Activated CD8-positive, alpha-beta T cell treated with anti-CD3 and anti-CD28 coated beads for 36 hours (primary cell): ENCODE measurements around the gene CCNT2. TPM values are rescaled to one million over a fixed set of nuclear protein-coding genes. Genes with fewer than 3 reads are reported as not detected.

Experiments
- ATAC-seq: fragments of 200-7000 bp; cut with Tn5 transposase; one replicate; pipeline ENCODE4 v1.10.0; 2021; ENCODE audit warnings: mild to moderate bottlenecking, moderate library complexity
- CTCF ChIA-PET: fragments of 350-600 bp; sonication (Branson Sonifier 250); formaldehyde crosslinking; loops from one replicate; lab custom pipeline; 2021; ENCODE audit warnings: antibody characterized with exemption; lab: Charles Lee
- POLR2A ChIA-PET: fragments of 350-600 bp; sonication (Branson Sonifier 250); formaldehyde crosslinking; loops from one replicate; lab custom pipeline; 2021; ENCODE audit warnings: antibody characterized with exemption; lab: Charles Lee
- DNase-seq: peaks from one replicate; pipeline ENCODE4 v3.0.0-alpha.2; 2020
- H3K27ac Mint-ChIP-seq: one replicate; pipeline ENCODE4 v1.8.0; 2021; ENCODE audit warnings: mild to moderate bottlenecking, mixed read lengths
- H3K27me3 Mint-ChIP-seq: one replicate; pipeline ENCODE4 v1.8.0; 2021; ENCODE audit warnings: mixed read lengths
- H3K36me3 Mint-ChIP-seq: one replicate; pipeline ENCODE4 v1.8.0; 2021; ENCODE audit warnings: low read depth, mixed read lengths
- H3K4me1 Mint-ChIP-seq: one replicate; pipeline ENCODE4 v1.8.0; 2021; ENCODE audit warnings: low read depth, mixed read lengths
- H3K4me3 Mint-ChIP-seq: one replicate; pipeline ENCODE4 v1.8.0; 2021; ENCODE audit warnings: mild to moderate bottlenecking, moderate library complexity, mixed read lengths
- H3K9me3 Mint-ChIP-seq: one replicate; pipeline ENCODE4 v1.8.0; 2021; ENCODE audit warnings: mixed read lengths
- intact Hi-C: fragments of 100-400 bp; cut with micrococcal nuclease; formaldehyde crosslinking; loops from one replicate; pipeline ENCODE4 v1.10.0; 2022
- total RNA-seq, 2 experiments: library from RNA; stranded (reverse); gene quantifications; one replicate each; pipeline ENCODE4 v1.2.3, GENCODE V29; 2021
- TF ChIP-seq, protein P1 (sequence below): fragments of 200-600 bp; IDR thresholded peaks from one replicate; pipeline ENCODE4 v1.8.0; 2022; ENCODE audit warnings: antibody characterized with exemption, mild to moderate bottlenecking

CCNT2 gene
- 10 to 100 TPM; 30.5 to 32.1 TPM for total RNA-seq

- TF ChIP-seq, protein P1, sequence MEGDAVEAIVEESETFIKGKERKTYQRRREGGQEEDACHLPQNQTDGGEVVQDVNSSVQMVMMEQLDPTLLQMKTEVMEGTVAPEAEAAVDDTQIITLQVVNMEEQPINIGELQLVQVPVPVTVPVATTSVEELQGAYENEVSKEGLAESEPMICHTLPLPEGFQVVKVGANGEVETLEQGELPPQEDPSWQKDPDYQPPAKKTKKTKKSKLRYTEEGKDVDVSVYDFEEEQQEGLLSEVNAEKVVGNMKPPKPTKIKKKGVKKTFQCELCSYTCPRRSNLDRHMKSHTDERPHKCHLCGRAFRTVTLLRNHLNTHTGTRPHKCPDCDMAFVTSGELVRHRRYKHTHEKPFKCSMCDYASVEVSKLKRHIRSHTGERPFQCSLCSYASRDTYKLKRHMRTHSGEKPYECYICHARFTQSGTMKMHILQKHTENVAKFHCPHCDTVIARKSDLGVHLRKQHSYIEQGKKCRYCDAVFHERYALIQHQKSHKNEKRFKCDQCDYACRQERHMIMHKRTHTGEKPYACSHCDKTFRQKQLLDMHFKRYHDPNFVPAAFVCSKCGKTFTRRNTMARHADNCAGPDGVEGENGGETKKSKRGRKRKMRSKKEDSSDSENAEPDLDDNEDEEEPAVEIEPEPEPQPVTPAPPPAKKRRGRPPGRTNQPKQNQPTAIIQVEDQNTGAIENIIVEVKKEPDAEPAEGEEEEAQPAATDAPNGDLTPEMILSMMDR: no peak
- intact Hi-C loops: loop anchor here (2.0 kb wide), 2 partner anchors 134 to 612 kb away; partner anchors contain the start of genes R3HDM1, RAB3GAP1 and ZRANB3
- CTCF ChIA-PET: interaction anchor here (1.0 kb wide), 1 partner anchor 9 kb away, joined by 4 read pairs; no protein-coding TSS in a partner anchor
- Mint-ChIP-seq H3K36me3 (peaks cover 24% of the 10 kb centered on the region), H3K27me3 (peaks cover 2% of the 10 kb centered on the region), H3K4me3 (peak within 1 kb of the TSS; percentile 82), H3K4me1 (peaks cover 30% of the 10 kb centered on the region), H3K27ac (peak within 1 kb of the TSS; percentile 97), H3K9me3 (no peaks in the 10 kb centered on the region)
- peak; percentile 88 for ATAC-seq
- DNase-seq: peak; percentile 99
- POLR2A ChIA-PET: interaction anchor here (0.6 to 1.3 kb wide), 6 partner anchors 9 to 613 kb away, joined by 3 to 8 read pairs (median 4); partner anchors contain the start of genes R3HDM1, RAB3GAP1 and ZRANB3
Observed at GRCh38 chr2:134918526-134919340, at the start of gene CCNT2. CCNT2 (plus strand) TSS chr2:134918822; CDS start chr2:134918855, 33 bp downstream.

DNA sequence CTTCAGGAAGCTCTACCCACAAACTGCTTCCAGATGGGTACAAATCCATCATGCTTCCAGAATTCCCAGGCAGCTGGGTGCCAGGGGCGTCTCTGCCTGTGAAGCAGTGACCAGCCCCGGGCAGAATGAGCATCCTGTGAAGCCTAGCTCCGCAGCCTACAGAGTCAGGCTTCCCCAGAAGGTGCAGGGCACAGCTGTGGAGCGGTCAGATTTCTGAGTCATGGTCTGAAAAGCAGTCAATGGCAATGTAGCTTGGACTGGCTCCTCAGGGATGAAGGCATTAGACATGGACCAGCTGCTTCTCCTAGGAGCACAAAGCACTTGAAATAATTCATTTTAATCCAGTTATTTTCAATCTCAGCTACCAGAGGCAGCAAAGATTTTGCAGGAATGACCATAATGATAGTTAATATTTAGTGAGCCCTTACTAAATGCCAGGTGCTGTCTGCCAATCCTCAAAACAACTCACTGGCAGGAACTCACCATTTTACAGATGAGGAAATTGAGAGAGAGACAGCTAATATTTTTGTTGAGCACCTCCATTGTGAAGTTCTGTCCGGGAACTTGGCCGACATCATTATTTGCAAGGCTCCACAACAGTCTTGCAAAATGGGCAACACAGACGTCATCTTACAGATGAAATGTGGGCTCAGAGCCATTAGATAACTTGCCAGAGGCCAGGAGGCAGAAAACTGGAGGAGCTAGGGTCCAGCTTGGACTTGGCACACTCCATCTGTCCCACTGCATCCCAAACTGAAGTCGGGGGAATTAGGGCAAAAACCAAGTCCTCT is 48.5 kb upstream of the CCNT2 start:
- TF ChIP-seq, protein P1: no peak
- Mint-ChIP-seq H3K36me3 (no peaks in the 10 kb centered on the region), H3K9me3 (no peaks in the 10 kb centered on the region), H3K4me1 (no peaks in the 10 kb centered on the region), H3K27me3 (no peaks in the 10 kb centered on the region), H3K4me3 (no peak overlapping the region), H3K27ac (no peak overlapping the region)
- POLR2A ChIA-PET: no interaction called here
- intact Hi-C loops: no loop called here
- DNase-seq (no peak), ATAC-seq (no peak)
- CTCF ChIA-PET: no interaction called here

GRCh38 chr2:134873152-134873551 is 45.5 kb upstream of the CCNT2 start:
- no peaks in the 10 kb centered on the region for H3K27me3 Mint-ChIP-seq
- TF ChIP-seq, protein P1: no peak
- H3K9me3 Mint-ChIP-seq: peaks cover 8% of the 10 kb centered on the region
- CTCF ChIA-PET: no interaction called here
- POLR2A ChIA-PET: no interaction called here
- H3K4me1 Mint-ChIP-seq: no peaks in the 10 kb centered on the region
- intact Hi-C loops: no loop called here
- H3K36me3 Mint-ChIP-seq: peaks cover 6% of the 10 kb centered on the region
- no peak for ATAC-seq
- no peak overlapping the region for H3K4me3 Mint-ChIP-seq
- H3K27ac Mint-ChIP-seq: no peak overlapping the region
- no peak for DNase-seq

DNA sequence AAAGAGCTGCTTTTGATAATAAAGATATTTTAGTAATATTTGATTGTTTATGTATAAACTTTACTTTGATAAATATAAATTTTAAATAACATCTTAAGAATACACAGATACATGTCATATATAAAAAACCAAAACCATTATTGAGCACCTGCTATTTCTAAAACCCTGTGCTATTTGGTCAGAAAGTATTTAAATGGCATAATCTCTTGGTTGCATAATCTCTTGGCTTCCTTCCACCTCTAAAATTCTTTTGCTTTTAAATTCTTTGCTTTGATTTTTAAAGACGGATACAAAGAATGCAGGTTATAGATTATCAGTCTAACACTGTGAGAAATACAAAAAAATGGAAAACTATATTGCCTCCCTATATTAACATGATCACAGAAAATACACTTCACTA is 43.3 kb upstream of the CCNT2 start:
- Mint-ChIP-seq H3K27ac (no peak overlapping the region), H3K27me3 (no peaks in the 10 kb centered on the region), H3K4me3 (no peak overlapping the region), H3K36me3 (peaks cover 6% of the 10 kb centered on the region), H3K9me3 (peaks cover 10% of the 10 kb centered on the region), H3K4me1 (no peaks in the 10 kb centered on the region)
- intact Hi-C loops: no loop called here
- DNase-seq (no peak), ATAC-seq (no peak)
- POLR2A ChIA-PET: no interaction called here
- CTCF ChIA-PET: no interaction called here
- TF ChIP-seq, protein P1: no peak
